Liver (tissue), 3 donors: Measurements from ENCODE around the gene MAP4K4.

ENCODE experiments used
- ATF3 ChIP-seq: IDR thresholded peaks from 2 replicates; pipeline ENCODE4 v1.6.1; 2016; ENCODE audit warnings: antibody characterized with exemption
- FOXA1 ChIP-seq: IDR thresholded peaks from 2 replicates; pipeline ENCODE4 v1.6.1; 2016; ENCODE audit warnings: antibody characterized with exemption
- GABPA ChIP-seq, 2 donors: IDR thresholded peaks in 1 of 2; conservative IDR thresholded peaks in 1 of 2; 2 replicates each; pipeline ENCODE4 v1.6.1; 2016; ENCODE audit warnings: antibody characterized with exemption in 2 of 2, mild to moderate bottlenecking in 1 of 2, moderate library complexity in 1 of 2
- JUND ChIP-seq, 2 donors: IDR thresholded peaks; 2 replicates each; pipeline ENCODE4 v1.6.1; 2016; ENCODE audit warnings: antibody characterized with exemption in 2 of 2
- MAX ChIP-seq: IDR thresholded peaks from 2 replicates; pipeline ENCODE4 v1.6.1; 2016; ENCODE audit warnings: antibody characterized with exemption
- RAD21 ChIP-seq, 2 donors: IDR thresholded peaks; 2 replicates each; pipeline ENCODE4 v1.6.1; 2016; ENCODE audit warnings: antibody characterized with exemption in 2 of 2, mild to moderate bottlenecking in 2 of 2
- RXRA ChIP-seq, 2 donors: IDR thresholded peaks; 2 replicates each; pipeline ENCODE4 v1.6.1; 2017 to 2018; ENCODE audit warnings: antibody characterized with exemption in 2 of 2, mild to moderate bottlenecking in 1 of 2
- SP1 ChIP-seq: IDR thresholded peaks from 2 replicates; pipeline ENCODE4 v1.6.1; 2018; ENCODE audit warnings: antibody characterized with exemption, mild to moderate bottlenecking
- TAF1 ChIP-seq: conservative IDR thresholded peaks from 2 replicates; pipeline ENCODE4 v1.6.1; 2016; ENCODE audit warnings: antibody characterized with exemption, mild to moderate bottlenecking
- YY1 ChIP-seq: IDR thresholded peaks from 2 replicates; pipeline ENCODE4 v1.6.1; 2016; ENCODE audit warnings: antibody characterized with exemption, mild to moderate bottlenecking
- ZBTB33 ChIP-seq: IDR thresholded peaks from 2 replicates; pipeline ENCODE4 v1.6.1; 2016; ENCODE audit warnings: antibody characterized with exemption
- TF ChIP-seq, protein P1 (sequence below): fragments of 150-350 bp; IDR thresholded peaks from 2 replicates; pipeline ENCODE4 v1.5.1; 2017; ENCODE audit warnings: improper control_type of control experiment, low read depth, low read length; ENCODE audit not compliant: missing input control
- TF ChIP-seq, protein P2 (sequence below): IDR thresholded peaks from 2 replicates; pipeline ENCODE4 v1.6.1; 2016; ENCODE audit warnings: antibody characterized with exemption, mild to moderate bottlenecking
- donor health status: healthy.
- donor health status: healthy.

- TF ChIP-seq, protein P1, sequence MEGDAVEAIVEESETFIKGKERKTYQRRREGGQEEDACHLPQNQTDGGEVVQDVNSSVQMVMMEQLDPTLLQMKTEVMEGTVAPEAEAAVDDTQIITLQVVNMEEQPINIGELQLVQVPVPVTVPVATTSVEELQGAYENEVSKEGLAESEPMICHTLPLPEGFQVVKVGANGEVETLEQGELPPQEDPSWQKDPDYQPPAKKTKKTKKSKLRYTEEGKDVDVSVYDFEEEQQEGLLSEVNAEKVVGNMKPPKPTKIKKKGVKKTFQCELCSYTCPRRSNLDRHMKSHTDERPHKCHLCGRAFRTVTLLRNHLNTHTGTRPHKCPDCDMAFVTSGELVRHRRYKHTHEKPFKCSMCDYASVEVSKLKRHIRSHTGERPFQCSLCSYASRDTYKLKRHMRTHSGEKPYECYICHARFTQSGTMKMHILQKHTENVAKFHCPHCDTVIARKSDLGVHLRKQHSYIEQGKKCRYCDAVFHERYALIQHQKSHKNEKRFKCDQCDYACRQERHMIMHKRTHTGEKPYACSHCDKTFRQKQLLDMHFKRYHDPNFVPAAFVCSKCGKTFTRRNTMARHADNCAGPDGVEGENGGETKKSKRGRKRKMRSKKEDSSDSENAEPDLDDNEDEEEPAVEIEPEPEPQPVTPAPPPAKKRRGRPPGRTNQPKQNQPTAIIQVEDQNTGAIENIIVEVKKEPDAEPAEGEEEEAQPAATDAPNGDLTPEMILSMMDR, result no peak
- TF ChIP-seq ZBTB33 (no peak), RAD21 (IDR thresholded peaks at IDR 0.05) (no peak), YY1 (no peak), MAX (no peak), GABPA (IDR thresholded peaks at IDR 0.05 in 1 of 2, conservative IDR thresholded peaks at IDR 0.05 in 1 of 2) (no peak), SP1 (no peak), TAF1 (no peak), RXRA (IDR thresholded peaks at IDR 0.05) (no peak), FOXA1 (no peak), JUND (IDR thresholded peaks at IDR 0.05) (no peak), ATF3 (no peak)
- TF ChIP-seq, protein P2, sequence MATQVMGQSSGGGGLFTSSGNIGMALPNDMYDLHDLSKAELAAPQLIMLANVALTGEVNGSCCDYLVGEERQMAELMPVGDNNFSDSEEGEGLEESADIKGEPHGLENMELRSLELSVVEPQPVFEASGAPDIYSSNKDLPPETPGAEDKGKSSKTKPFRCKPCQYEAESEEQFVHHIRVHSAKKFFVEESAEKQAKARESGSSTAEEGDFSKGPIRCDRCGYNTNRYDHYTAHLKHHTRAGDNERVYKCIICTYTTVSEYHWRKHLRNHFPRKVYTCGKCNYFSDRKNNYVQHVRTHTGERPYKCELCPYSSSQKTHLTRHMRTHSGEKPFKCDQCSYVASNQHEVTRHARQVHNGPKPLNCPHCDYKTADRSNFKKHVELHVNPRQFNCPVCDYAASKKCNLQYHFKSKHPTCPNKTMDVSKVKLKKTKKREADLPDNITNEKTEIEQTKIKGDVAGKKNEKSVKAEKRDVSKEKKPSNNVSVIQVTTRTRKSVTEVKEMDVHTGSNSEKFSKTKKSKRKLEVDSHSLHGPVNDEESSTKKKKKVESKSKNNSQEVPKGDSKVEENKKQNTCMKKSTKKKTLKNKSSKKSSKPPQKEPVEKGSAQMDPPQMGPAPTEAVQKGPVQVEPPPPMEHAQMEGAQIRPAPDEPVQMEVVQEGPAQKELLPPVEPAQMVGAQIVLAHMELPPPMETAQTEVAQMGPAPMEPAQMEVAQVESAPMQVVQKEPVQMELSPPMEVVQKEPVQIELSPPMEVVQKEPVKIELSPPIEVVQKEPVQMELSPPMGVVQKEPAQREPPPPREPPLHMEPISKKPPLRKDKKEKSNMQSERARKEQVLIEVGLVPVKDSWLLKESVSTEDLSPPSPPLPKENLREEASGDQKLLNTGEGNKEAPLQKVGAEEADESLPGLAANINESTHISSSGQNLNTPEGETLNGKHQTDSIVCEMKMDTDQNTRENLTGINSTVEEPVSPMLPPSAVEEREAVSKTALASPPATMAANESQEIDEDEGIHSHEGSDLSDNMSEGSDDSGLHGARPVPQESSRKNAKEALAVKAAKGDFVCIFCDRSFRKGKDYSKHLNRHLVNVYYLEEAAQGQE, result no peak
Observed at GRCh38 chr2:101912545-101912944, 215.0 kb downstream of the MAP4K4 start.
